H1 (cell line): ENCODE data around the gene WDR5. TPM values are rescaled to one million over a fixed set of nuclear protein-coding genes. Genes with fewer than 3 reads are reported as not detected.

Experiments
- CTCF ChIP-seq, 3 experiments: IDR thresholded peaks; 1 replicate in 2 of 3; 2 replicates in 1 of 3; pipeline versions ENCODE4 v1.5.1 to v1.6.1; 2011; ENCODE audit warnings: low read length in 3 of 3, mild to moderate bottlenecking in 3 of 3, inconsistent platforms in 2 of 3, low read depth in 1 of 3, moderate library complexity in 1 of 3; ENCODE audit not compliant: insufficient read depth in 1 of 3; ENCODE audit errors: control extremely low read depth in 1 of 3
- HDAC2 ChIP-seq, 2 experiments: fragments of 300-600 bp in 1 of 2; sonication (generic) in 1 of 2; IDR thresholded peaks; 2 replicates each; pipeline ENCODE4 v1.6.1; 2011 to 2012; ENCODE audit warnings: low read depth in 2 of 2, low read length in 2 of 2, mild to moderate bottlenecking in 2 of 2, moderate library complexity in 2 of 2, borderline replicate concordance in 1 of 2, inconsistent platforms in 1 of 2
- SIX5 ChIP-seq: IDR thresholded peaks from 2 replicates; pipeline ENCODE4 v1.6.1; 2011; ENCODE audit warnings: mild to moderate bottlenecking, low read depth, low read length
- polyA plus RNA-seq, 7 experiments: library from polyadenylated mRNA; depleted of rRNA in 3 of 7; stranded (reverse) in 5 of 7; unstranded in 2 of 7; fragments of >200 nt in 5 of 7; fragments of 200-250 nt in 2 of 7; gene quantifications; 1 replicate in 5 of 7; 2 replicates in 1 of 7; 4 replicates in 1 of 7; pipeline versions ENCODE4 v1.2.1 to v1.2.3, GENCODE V29; 2011 to 2013; ENCODE audit warnings: missing spikeins in 2 of 7, mixed read lengths in 2 of 7
- total RNA-seq: library from RNA; stranded (reverse); fragmentation: NEBNext Ultra II Directional; extraction: Animal tissue kit (Norgen Biotek cat#: 25700); gene quantifications from 2 replicates; pipeline ENCODE4 v1.2.1, GENCODE V29; 2021

Gene WDR5
- total and polyA plus RNA-seq, 2 of the 8 experiments (the other 6 are each of a cell fraction or from before 2014, with no cell fraction given) = 38.4 to 68.1 TPM

- no peak for TF ChIP-seq CTCF (IDR thresholded peaks at IDR 0.05; ENCODE audit: control extremely low read depth in 1 of 3, insufficient read depth in 1 of 3, low read depth in 1 of 3, low read length in 3 of 3)
- no peak for TF ChIP-seq HDAC2 (IDR thresholded peaks at IDR 0.05; ENCODE audit: borderline replicate concordance in 1 of 2, low read depth in 2 of 2, low read length in 2 of 2)
- no peak for TF ChIP-seq SIX5
Observed at GRCh38 chr9:134185536-134186011, 49.7 kb downstream of the WDR5 start (continued).
